ENCODE data around the gene CACNA1C. TPM values are rescaled to one million over a fixed set of nuclear protein-coding genes. Genes with fewer than 3 reads are reported as not detected.

CACNA1C gene
- total RNA-seq, 1 experiment from 2014 or later: 1.1 TPM

DNA sequence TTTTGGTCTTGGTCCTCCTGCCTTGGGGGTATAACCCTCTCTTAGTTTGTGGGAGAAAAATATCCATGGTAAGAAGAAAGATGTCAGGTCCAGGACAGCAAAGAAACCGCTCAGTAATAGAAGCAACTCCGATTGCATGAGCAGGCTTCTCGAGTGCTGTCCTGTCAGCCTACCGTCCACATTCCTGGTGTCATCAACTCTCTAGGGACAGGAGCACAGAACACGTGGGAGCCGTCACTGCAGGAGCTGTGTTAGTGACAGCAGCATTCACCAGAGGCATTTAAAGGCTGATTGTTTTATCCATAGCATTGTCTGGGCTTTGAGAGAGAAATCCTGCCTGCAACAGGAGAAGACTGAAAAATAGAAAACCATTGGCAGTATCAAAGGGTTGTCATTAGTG, 244.2 kb downstream of the CACNA1C start:
- Histone ChIP-seq H2BK12ac (ENCODE audit: insufficient read length, low read depth, low read length) (no peak overlapping the region), H3K18ac (ENCODE audit: insufficient read length, low read depth, low read length) (no peak overlapping the region), H3K79me1 (ENCODE audit: insufficient read depth, low read depth, low read length, poor library complexity, severe bottlenecking) (no peaks in the 10 kb centered on the region), H3K4ac (ENCODE audit: low read depth, low read length) (no peak overlapping the region), H2BK20ac (ENCODE audit: low read depth, low read length, poor library complexity, severe bottlenecking) (no peak overlapping the region), H3K9ac (ENCODE audit: extremely low read depth, insufficient read length, low read length) (no peak overlapping the region), H3K79me2 (ENCODE audit: insufficient read depth, low read length) (no peaks in the 10 kb centered on the region), H2AFZ (ENCODE audit: low read length) (no peak overlapping the region), H4K20me1 (ENCODE audit: control insufficient read depth, insufficient read depth, insufficient read length) (no peaks in the 10 kb centered on the region), H2BK15ac (ENCODE audit: low read depth, low read length) (no peak overlapping the region), H4K5ac (ENCODE audit: insufficient read length, low read depth, low read length) (no peak overlapping the region), H3K23ac (ENCODE audit: insufficient read length, low read depth, low read length) (no peak overlapping the region), H2BK5ac (ENCODE audit: insufficient read length, low read length) (no peak overlapping the region), H3K56ac (ENCODE audit: insufficient read length, low read depth, low read length) (no peak overlapping the region), H3K9me3 (ENCODE audit: control insufficient read depth, low read depth, low read length) (no peaks in the 10 kb centered on the region), H2BK120ac (ENCODE audit: low read depth, low read length, poor library complexity, severe bottlenecking) (no peak overlapping the region), H3K23me2 (ENCODE audit: insufficient read length, low read depth, low read length, poor library complexity, severe bottlenecking) (no peaks in the 10 kb centered on the region), H3K27me3 (ENCODE audit: insufficient read depth, low read length) (no peaks in the 10 kb centered on the region), H4K8ac (replicated peaks; ENCODE audit: insufficient read length, low read depth, low read length) (no peak overlapping the region), H3K4me1 (ENCODE audit: insufficient read depth, low read length) (peaks cover 8% of the 10 kb centered on the region; the same call in 1 of the 2 replicates), H3K27ac (ENCODE audit: insufficient read length, low read depth, low read length) (no peak overlapping the region), H4K91ac (ENCODE audit: insufficient read length, low read depth, low read length) (no peak overlapping the region), H3T11ph (ENCODE audit: low read length) (no peak overlapping the region), H2AK5ac (ENCODE audit: insufficient read length, low read length) (no peak overlapping the region), H3K4me2 (ENCODE audit: insufficient read depth, insufficient read length, low read length) (no peak overlapping the region), H3K14ac (ENCODE audit: insufficient read depth, low read length) (no peak overlapping the region; the same call in 1 of the 2 replicates)
- no peak for DNase-seq
- no CpG with 5 or more reads among the region's 6 CpGs for WGBS (ENCODE audit: extremely low coverage, insufficient read length, low lambda C conversion rate)
- Mint-ChIP-seq H3K27ac (no peak overlapping the region), H3K36me3 (ENCODE audit: insufficient read depth in 1 of 3, low read depth in 3 of 3) (no peaks in the 10 kb centered on the region), H3K4me1 (peaks cover 36 to 46% of the 10 kb centered on the region in 2 experiments), H3K27me3 (ENCODE audit: low read depth) (peaks cover 2% of the 10 kb centered on the region; the same call in 1 of the 2 replicates), H3K9me3 (no peaks in the 10 kb centered on the region), H3K4me3 (no peak overlapping the region)
- TF ChIP-seq, protein P1, sequence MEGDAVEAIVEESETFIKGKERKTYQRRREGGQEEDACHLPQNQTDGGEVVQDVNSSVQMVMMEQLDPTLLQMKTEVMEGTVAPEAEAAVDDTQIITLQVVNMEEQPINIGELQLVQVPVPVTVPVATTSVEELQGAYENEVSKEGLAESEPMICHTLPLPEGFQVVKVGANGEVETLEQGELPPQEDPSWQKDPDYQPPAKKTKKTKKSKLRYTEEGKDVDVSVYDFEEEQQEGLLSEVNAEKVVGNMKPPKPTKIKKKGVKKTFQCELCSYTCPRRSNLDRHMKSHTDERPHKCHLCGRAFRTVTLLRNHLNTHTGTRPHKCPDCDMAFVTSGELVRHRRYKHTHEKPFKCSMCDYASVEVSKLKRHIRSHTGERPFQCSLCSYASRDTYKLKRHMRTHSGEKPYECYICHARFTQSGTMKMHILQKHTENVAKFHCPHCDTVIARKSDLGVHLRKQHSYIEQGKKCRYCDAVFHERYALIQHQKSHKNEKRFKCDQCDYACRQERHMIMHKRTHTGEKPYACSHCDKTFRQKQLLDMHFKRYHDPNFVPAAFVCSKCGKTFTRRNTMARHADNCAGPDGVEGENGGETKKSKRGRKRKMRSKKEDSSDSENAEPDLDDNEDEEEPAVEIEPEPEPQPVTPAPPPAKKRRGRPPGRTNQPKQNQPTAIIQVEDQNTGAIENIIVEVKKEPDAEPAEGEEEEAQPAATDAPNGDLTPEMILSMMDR (conservative IDR thresholded peaks at IDR 0.05): no peak

Measured in H9 (cell line).